Nephron progenitor cell (in vitro differentiated cells): ENCODE results near the gene KLK3.
A peak's percentile ranks its signal among the peaks of the same experiment; 100 is the strongest.

Experiments
- DNase-seq: peaks from one replicate; pipeline ENCODE4 v3.0.0; 2021
- H3K27ac Mint-ChIP-seq: 2 replicates; pipeline ENCODE4 v1.8.0; 2021; ENCODE audit warnings: mild to moderate bottlenecking, moderate library complexity, mixed read lengths
- H3K27me3 Mint-ChIP-seq: 2 replicates; pipeline ENCODE4 v1.8.0; 2021; ENCODE audit warnings: mild to moderate bottlenecking, low read depth, mixed read lengths; ENCODE audit not compliant: poor library complexity
- H3K36me3 Mint-ChIP-seq: 2 replicates; pipeline ENCODE4 v1.8.0; 2021; ENCODE audit warnings: low read depth, mixed read lengths
- H3K4me1 Mint-ChIP-seq: 2 replicates; pipeline ENCODE4 v1.8.0; 2021; ENCODE audit warnings: mixed read lengths
- H3K4me3 Mint-ChIP-seq: 2 replicates; pipeline ENCODE4 v1.8.0; 2021; ENCODE audit warnings: mild to moderate bottlenecking, moderate library complexity, mixed read lengths
- H3K9me3 Mint-ChIP-seq: 2 replicates; pipeline ENCODE4 v1.8.0; 2021; ENCODE audit warnings: mild to moderate bottlenecking, moderate library complexity, mixed read lengths
- TF ChIP-seq, protein P1 (sequence below): fragments of 200-600 bp; sonication (generic); IDR thresholded peaks from 2 replicates; pipeline ENCODE4 v1.5.0; 2021; ENCODE audit warnings: antibody characterized with exemption

The KLK3 gene

DNA sequence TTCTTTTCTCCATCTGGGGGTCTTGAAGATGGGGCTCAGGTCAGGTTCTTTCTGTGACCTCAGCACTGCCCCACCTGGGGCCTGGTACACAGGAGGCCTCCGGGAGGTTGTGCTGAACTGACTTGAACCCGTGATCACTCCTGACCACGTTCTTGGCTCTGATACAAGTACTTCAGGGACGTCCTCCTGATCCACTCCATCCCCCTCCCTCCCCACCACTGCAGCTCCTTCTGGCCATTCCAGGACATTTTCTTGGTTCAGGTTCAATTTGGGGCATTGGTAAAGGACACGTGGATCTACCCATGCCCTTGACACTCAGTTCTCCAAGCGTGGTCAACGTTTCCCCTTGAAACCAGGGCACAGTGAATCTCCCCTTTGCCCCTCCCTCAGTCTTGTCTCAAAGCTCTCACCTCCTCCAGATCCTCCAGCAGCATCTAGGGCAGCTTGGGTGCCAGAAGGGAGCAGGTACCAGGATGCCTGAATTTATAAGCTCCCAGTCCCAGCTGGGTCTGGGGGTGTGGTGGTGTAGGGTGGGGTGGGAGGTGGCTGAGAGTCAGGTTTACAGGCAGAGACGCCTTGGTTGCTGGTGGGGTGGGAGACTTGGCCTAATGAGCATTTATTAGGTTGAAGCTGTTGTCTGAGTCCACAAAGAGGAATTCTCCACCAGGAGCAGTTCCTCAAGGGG lies 21.5 kb upstream of the KLK3 start, which contains the start of gene KLK15:
TSS of gene KLK15 (minus strand) at position 458 of the 685 bp plus-strand sequence. CDS start 2,082 bp downstream, outside the sequence.
- Mint-ChIP-seq H3K36me3 (no peaks in the 10 kb centered on the region), H3K4me3 (peak within 1 kb of the TSS; percentile 5), H3K9me3 (no peaks in the 10 kb centered on the region), H3K27ac (no peak within 1 kb of the TSS), H3K27me3 (peaks cover 77% of the 10 kb centered on the region), H3K4me1 (peaks cover 12% of the 10 kb centered on the region)
- TF ChIP-seq, protein P1, sequence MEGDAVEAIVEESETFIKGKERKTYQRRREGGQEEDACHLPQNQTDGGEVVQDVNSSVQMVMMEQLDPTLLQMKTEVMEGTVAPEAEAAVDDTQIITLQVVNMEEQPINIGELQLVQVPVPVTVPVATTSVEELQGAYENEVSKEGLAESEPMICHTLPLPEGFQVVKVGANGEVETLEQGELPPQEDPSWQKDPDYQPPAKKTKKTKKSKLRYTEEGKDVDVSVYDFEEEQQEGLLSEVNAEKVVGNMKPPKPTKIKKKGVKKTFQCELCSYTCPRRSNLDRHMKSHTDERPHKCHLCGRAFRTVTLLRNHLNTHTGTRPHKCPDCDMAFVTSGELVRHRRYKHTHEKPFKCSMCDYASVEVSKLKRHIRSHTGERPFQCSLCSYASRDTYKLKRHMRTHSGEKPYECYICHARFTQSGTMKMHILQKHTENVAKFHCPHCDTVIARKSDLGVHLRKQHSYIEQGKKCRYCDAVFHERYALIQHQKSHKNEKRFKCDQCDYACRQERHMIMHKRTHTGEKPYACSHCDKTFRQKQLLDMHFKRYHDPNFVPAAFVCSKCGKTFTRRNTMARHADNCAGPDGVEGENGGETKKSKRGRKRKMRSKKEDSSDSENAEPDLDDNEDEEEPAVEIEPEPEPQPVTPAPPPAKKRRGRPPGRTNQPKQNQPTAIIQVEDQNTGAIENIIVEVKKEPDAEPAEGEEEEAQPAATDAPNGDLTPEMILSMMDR: no peak
- no peak for DNase-seq

DNA sequence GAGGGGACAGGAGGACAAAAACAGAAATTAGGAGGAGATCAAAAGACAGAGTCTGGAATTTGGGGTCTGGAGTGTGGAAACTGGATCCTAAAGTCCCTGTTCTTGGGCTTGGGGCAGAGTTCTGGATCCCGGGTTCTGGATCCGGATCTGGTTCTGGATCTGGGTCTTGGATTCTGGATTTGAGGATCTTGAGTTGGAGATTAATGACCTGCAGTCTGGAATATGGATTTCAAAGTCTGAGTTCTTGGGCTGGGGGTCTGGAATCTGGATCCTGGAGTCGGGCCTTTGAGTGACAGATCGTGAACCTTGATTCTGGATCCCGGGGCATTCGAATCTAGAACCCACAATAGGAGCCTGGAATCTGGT lies 20.9 kb upstream of the KLK3 start:
- H3K4me3 Mint-ChIP-seq: peak overlapping the region; percentile 5
- no peaks in the 10 kb centered on the region for H3K9me3 Mint-ChIP-seq
- H3K27me3 Mint-ChIP-seq: peaks cover 79% of the 10 kb centered on the region
- no peak for DNase-seq
- H3K36me3 Mint-ChIP-seq: no peaks in the 10 kb centered on the region
- TF ChIP-seq, protein P1: no peak
- peaks cover 12% of the 10 kb centered on the region for H3K4me1 Mint-ChIP-seq
- no peak overlapping the region for H3K27ac Mint-ChIP-seq

DNA sequence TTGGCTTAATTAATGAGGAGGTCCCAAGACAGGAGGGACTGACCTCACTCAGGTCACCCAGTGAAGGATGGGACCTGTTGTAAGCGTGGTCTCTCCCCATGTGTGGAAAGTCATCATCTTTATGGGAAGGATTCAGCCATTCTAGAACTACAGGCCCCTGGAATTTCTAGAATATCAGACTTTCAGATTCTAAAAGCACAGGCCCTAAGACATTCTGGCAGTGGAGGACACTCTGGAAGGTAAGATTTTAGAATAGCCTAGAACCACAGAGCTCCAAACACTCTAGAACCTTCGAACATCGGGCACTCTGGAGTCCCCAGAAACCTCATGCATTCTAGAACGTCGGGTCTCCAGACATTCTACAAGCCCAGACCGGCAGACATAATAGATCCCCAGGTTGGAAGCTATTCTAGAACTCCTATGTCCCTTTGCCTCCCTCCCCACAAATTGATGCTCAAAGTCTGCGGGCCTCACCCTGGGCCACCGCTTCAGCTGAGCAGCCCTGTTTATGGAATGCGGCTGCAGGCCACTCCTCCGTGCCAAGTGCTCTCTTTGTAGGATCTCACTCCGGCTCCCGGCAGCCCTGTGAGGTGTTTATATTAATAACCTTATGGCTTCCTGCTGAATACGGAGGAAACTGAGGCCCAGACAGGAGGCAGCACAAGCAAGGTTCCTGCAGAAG lies 19.5 kb upstream of the KLK3 start:
- peaks cover 86% of the 10 kb centered on the region for H3K27me3 Mint-ChIP-seq

DNA sequence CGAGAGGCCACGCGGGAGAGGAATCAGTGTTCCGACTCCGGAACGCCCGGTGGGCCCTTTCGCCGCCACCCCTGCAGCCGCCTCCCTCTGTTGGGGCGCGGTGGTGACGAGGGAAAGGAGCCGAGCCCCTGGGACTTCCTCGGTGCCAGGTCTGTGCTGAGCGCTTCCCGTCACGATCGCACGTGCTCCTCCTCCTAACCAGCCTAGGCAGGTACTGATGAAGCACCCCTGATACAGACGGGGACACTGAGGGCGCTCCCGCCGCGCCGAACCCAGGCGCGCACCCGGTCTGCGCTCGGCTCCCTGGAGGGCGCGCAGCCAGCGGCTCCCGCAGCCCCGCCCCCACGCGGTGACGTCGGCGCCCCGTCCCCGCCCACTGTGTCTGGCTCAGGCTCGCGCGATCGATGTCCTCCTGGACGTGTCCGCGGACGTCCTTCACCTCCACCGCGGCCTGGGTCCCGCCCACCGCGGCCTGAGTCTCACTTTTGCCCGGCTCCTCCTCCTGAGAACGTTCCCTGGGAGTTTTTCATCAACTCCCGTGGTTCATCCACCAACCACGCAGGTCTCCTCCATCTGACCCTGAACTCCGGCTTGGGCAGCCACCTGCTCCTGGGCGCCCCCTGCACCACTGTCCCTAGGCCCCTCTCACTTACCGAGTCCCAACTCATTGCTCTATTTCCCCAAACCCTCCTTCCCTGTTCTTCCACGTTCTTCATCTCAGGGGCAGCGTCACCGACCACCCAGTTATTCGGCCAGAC lies 18.8 kb upstream of the KLK3 start:
- H3K36me3 Mint-ChIP-seq: no peaks in the 10 kb centered on the region
- H3K27ac Mint-ChIP-seq: no peak overlapping the region
- peaks cover 87% of the 10 kb centered on the region for H3K27me3 Mint-ChIP-seq
- TF ChIP-seq, protein P1: no peak
- DNase-seq: peak; percentile 95
- no peaks in the 10 kb centered on the region for H3K9me3 Mint-ChIP-seq
- peak overlapping the region; percentile 88 for H3K4me3 Mint-ChIP-seq
- H3K4me1 Mint-ChIP-seq: peaks cover 12% of the 10 kb centered on the region

More for the DNA sequence above, 19.5 kb upstream of the KLK3 start:
- TF ChIP-seq, protein P1: no peak
- Mint-ChIP-seq H3K9me3 (no peaks in the 10 kb centered on the region), H3K4me1 (peaks cover 12% of the 10 kb centered on the region), H3K36me3 (no peaks in the 10 kb centered on the region), H3K27ac (no peak overlapping the region), H3K4me3 (peak overlapping the region; percentile 88)
- DNase-seq: no peak

DNA sequence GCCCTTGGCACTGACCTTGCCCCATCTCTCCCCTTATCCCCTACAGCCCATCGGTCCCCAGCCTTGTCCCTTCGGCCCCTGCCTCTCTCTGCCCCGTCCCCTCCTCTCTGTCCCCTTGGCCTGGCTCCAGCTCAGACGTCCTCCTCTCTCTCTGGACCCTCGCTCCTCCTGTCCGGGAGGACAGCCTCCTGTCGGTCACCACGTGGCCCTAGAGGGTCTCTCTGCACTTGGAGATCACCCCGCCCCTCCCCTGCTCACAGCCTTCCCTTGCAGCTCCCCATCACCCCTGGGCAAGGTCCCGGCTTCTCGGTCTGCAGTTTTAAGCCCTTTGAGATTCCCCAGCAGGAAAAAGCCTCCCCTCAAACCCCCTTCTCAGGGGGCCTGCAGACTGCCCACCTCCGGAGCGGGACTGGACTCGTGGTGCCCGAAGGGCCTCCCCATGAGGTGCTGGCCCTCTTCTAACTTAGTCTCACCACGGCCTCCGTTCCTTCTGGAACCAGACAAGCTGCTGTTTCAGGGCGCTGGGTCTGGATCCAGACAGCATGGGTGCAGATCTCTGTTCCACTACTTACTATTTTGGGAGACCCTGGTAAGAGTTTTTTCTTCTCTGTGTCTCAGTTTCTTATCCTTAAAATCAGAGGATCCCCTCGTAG lies 18.0 kb upstream of the KLK3 start:
- Mint-ChIP-seq H3K36me3 (no peaks in the 10 kb centered on the region), H3K27me3 (peaks cover 89% of the 10 kb centered on the region), H3K4me3 (peak overlapping the region; percentile 88), H3K4me1 (peaks cover 12% of the 10 kb centered on the region), H3K27ac (no peak overlapping the region), H3K9me3 (peaks cover 5% of the 10 kb centered on the region)
- no peak for DNase-seq
- TF ChIP-seq, protein P1: no peak
